ENCODE measurements around the gene INPP4B.
"Not testable (repeated sequence)": the region's sequence is repeated elsewhere in the genome, so short reads cannot be mapped to it uniquely, and the experiment has no call there.

Gene INPP4B

GRCh38 chr4:142402900-142403299, 443.2 kb downstream of the INPP4B start:
- no CpG with 5 or more reads among the region's 2 CpGs for WGBS, 2 donors (ENCODE audit: extremely low coverage in 2 of 2, insufficient read length in 2 of 2, insufficient replicate concordance in 1 of 2)
- no peak overlapping the region for H2BK12ac ChIP-seq (ENCODE audit: low read length)
- H3K36me3 ChIP-seq (replicated peaks in 1 of 2; ENCODE audit: control insufficient read depth in 2 of 2, insufficient read depth in 2 of 2, low read length in 2 of 2), result no peaks in the 10 kb centered on the region
- no peak overlapping the region for H2BK15ac ChIP-seq (ENCODE audit: low read length)
- no peak overlapping the region for H2BK5ac ChIP-seq (ENCODE audit: low read length)
- no peaks in the 10 kb centered on the region for H3K9me3 ChIP-seq (replicated peaks in 1 of 2; ENCODE audit: control insufficient read depth in 2 of 2, insufficient read depth in 1 of 2, low read depth in 1 of 2, low read length in 2 of 2)
- no peak overlapping the region for H3K4me3 ChIP-seq (ENCODE audit: low read length in 2 of 2)
- H2BK120ac ChIP-seq (ENCODE audit: low read depth, low read length), result no peak overlapping the region
- no peak overlapping the region for H3K23ac ChIP-seq (ENCODE audit: low read depth, low read length, poor library complexity)
- H2AFZ ChIP-seq (ENCODE audit: low read length), result peak overlapping the region; percentile 25
- H3K18ac ChIP-seq (ENCODE audit: low read length), result no peak overlapping the region
- no peak for DNase-seq (ENCODE audit: low spot score)
- no peak overlapping the region for H2AK5ac ChIP-seq (ENCODE audit: low read depth, low read length)
- H3K4me1 ChIP-seq (ENCODE audit: control insufficient read depth in 2 of 2, insufficient read depth in 1 of 2, low read depth in 1 of 2, low read length in 2 of 2), result peaks cover 14 to 24% of the 10 kb centered on the region in 2 donors
- no peak overlapping the region for H3K27ac ChIP-seq (replicated peaks; ENCODE audit: low read length)
- no peaks in the 10 kb centered on the region for H3K79me1 ChIP-seq (ENCODE audit: low read depth, low read length)
- H3K27me3 ChIP-seq (ENCODE audit: control insufficient read depth in 3 of 3, insufficient read depth in 3 of 3, low read depth in 1 of 3, low read length in 3 of 3), result no peaks in the 10 kb centered on the region
- H3K14ac ChIP-seq (ENCODE audit: low read length), result no peak overlapping the region
- H4K8ac ChIP-seq (ENCODE audit: low read depth, low read length), result no peak overlapping the region
- H3K4ac ChIP-seq (ENCODE audit: low read length), result no peak overlapping the region
- no peak overlapping the region for H3K4me2 ChIP-seq (ENCODE audit: insufficient read depth, low read length, poor library complexity, severe bottlenecking)
- H4K91ac ChIP-seq (ENCODE audit: low read depth, low read length, poor library complexity), result no peak overlapping the region
- no peak overlapping the region for H3K9ac ChIP-seq (ENCODE audit: low read depth, low read length, poor library complexity)

GRCh38 chr4:142402156-142402555, 443.9 kb downstream of the INPP4B start:
- no peak overlapping the region for H2AK5ac ChIP-seq (ENCODE audit: low read depth, low read length)
- no peaks in the 10 kb centered on the region for H3K36me3 ChIP-seq (replicated peaks in 1 of 2; ENCODE audit: control insufficient read depth in 2 of 2, insufficient read depth in 2 of 2, low read length in 2 of 2)
- H2BK12ac ChIP-seq (ENCODE audit: low read length), result no peak overlapping the region
- peak overlapping the region; percentile 27 for H2AFZ ChIP-seq (ENCODE audit: low read length)
- H3K4ac ChIP-seq (ENCODE audit: low read length), result no peak overlapping the region
- H3K4me3 ChIP-seq (ENCODE audit: low read length in 2 of 2), result no peak overlapping the region
- H2BK5ac ChIP-seq (ENCODE audit: low read length), result no peak overlapping the region
- no peak overlapping the region for H3K4me2 ChIP-seq (ENCODE audit: insufficient read depth, low read length, poor library complexity, severe bottlenecking)
- no CpG with 5 or more reads among the region's 2 CpGs for WGBS, 2 donors (ENCODE audit: extremely low coverage in 2 of 2, insufficient read length in 2 of 2, insufficient replicate concordance in 1 of 2)
- no peak overlapping the region for H3K27ac ChIP-seq (replicated peaks; ENCODE audit: low read length)
- peaks cover 14 to 24% of the 10 kb centered on the region in 2 donors for H3K4me1 ChIP-seq (ENCODE audit: control insufficient read depth in 2 of 2, insufficient read depth in 1 of 2, low read depth in 1 of 2, low read length in 2 of 2)
- no peak overlapping the region for H3K23ac ChIP-seq (ENCODE audit: low read depth, low read length, poor library complexity)
- no peak overlapping the region for H4K8ac ChIP-seq (ENCODE audit: low read depth, low read length)
- no peak for DNase-seq (ENCODE audit: low spot score)
- H2BK15ac ChIP-seq (ENCODE audit: low read length), result no peak overlapping the region
- no peaks in the 10 kb centered on the region for H3K27me3 ChIP-seq (ENCODE audit: control insufficient read depth in 3 of 3, insufficient read depth in 3 of 3, low read depth in 1 of 3, low read length in 3 of 3)
- H3K9me3 ChIP-seq (replicated peaks in 1 of 2; ENCODE audit: control insufficient read depth in 2 of 2, insufficient read depth in 1 of 2, low read depth in 1 of 2, low read length in 2 of 2), result no peaks in the 10 kb centered on the region
- H3K18ac ChIP-seq (ENCODE audit: low read length), result no peak overlapping the region
- no peak overlapping the region for H4K91ac ChIP-seq (ENCODE audit: low read depth, low read length, poor library complexity)
- H3K79me1 ChIP-seq (ENCODE audit: low read depth, low read length), result no peaks in the 10 kb centered on the region
- H3K9ac ChIP-seq (ENCODE audit: low read depth, low read length, poor library complexity), result no peak overlapping the region
- H2BK120ac ChIP-seq (ENCODE audit: low read depth, low read length), result no peak overlapping the region
- H3K14ac ChIP-seq (ENCODE audit: low read length), result no peak overlapping the region

GRCh38 chr4:142397364-142397991, 448.6 kb downstream of the INPP4B start:
- H2BK5ac ChIP-seq (ENCODE audit: low read length); H3K36me3 ChIP-seq (replicated peaks in 1 of 2; ENCODE audit: control insufficient read depth in 2 of 2, insufficient read depth in 2 of 2, low read length in 2 of 2); H2AK5ac ChIP-seq (ENCODE audit: low read depth, low read length); H4K8ac ChIP-seq (ENCODE audit: low read depth, low read length); H3K4me1 ChIP-seq (ENCODE audit: control insufficient read depth in 2 of 2, insufficient read depth in 1 of 2, low read depth in 1 of 2, low read length in 2 of 2); H3K9me3 ChIP-seq (replicated peaks in 1 of 2; ENCODE audit: control insufficient read depth in 2 of 2, insufficient read depth in 1 of 2, low read depth in 1 of 2, low read length in 2 of 2); DNase-seq (ENCODE audit: low spot score); H3K14ac ChIP-seq (ENCODE audit: low read length); H3K27me3 ChIP-seq (ENCODE audit: control insufficient read depth in 3 of 3, insufficient read depth in 3 of 3, low read depth in 1 of 3, low read length in 3 of 3); H3K23ac ChIP-seq (ENCODE audit: low read depth, low read length, poor library complexity); H3K9ac ChIP-seq (ENCODE audit: low read depth, low read length, poor library complexity); H3K27ac ChIP-seq (replicated peaks; ENCODE audit: low read length); H3K18ac ChIP-seq (ENCODE audit: low read length); H3K4ac ChIP-seq (ENCODE audit: low read length); H3K4me2 ChIP-seq (ENCODE audit: insufficient read depth, low read length, poor library complexity, severe bottlenecking); H2BK120ac ChIP-seq (ENCODE audit: low read depth, low read length); H3K79me1 ChIP-seq (ENCODE audit: low read depth, low read length); H2BK12ac ChIP-seq (ENCODE audit: low read length); H3K4me3 ChIP-seq (ENCODE audit: low read length in 2 of 2); H2AFZ ChIP-seq (ENCODE audit: low read length); H2BK15ac ChIP-seq (ENCODE audit: low read length); H4K91ac ChIP-seq (ENCODE audit: low read depth, low read length, poor library complexity): not testable (repeated sequence)
- no CpG with 5 or more reads among the region's 16 CpGs for WGBS, 2 donors (ENCODE audit: extremely low coverage in 2 of 2, insufficient read length in 2 of 2, insufficient replicate concordance in 1 of 2)

- Histone ChIP-seq H2BK12ac (ENCODE audit: low read length) (no peak overlapping the region), H3K9ac (ENCODE audit: low read depth, low read length, poor library complexity) (no peak overlapping the region), H2BK120ac (ENCODE audit: low read depth, low read length) (no peak overlapping the region), H3K79me1 (ENCODE audit: low read depth, low read length) (no peaks in the 10 kb centered on the region), H3K14ac (ENCODE audit: low read length) (no peak overlapping the region), H4K91ac (ENCODE audit: low read depth, low read length, poor library complexity) (no peak overlapping the region), H2AK5ac (ENCODE audit: low read depth, low read length) (no peak overlapping the region), H4K8ac (ENCODE audit: low read depth, low read length) (no peak overlapping the region), H2BK15ac (ENCODE audit: low read length) (no peak overlapping the region), H3K9me3 (replicated peaks in 1 of 2; ENCODE audit: control insufficient read depth in 2 of 2, insufficient read depth in 1 of 2, low read depth in 1 of 2, low read length in 2 of 2) (peaks cover 0 to 4% of the 10 kb centered on the region in 2 donors), H3K4me2 (ENCODE audit: insufficient read depth, low read length, poor library complexity, severe bottlenecking) (no peak overlapping the region), H2AFZ (ENCODE audit: low read length) (no peak overlapping the region), H3K4ac (ENCODE audit: low read length) (no peak overlapping the region), H3K27me3 (ENCODE audit: control insufficient read depth in 3 of 3, insufficient read depth in 3 of 3, low read depth in 1 of 3, low read length in 3 of 3) (no peaks in the 10 kb centered on the region), H3K4me3 (ENCODE audit: low read length in 2 of 2) (no peak overlapping the region), H3K23ac (ENCODE audit: low read depth, low read length, poor library complexity) (no peak overlapping the region), H3K18ac (ENCODE audit: low read length) (no peak overlapping the region), H2BK5ac (ENCODE audit: low read length) (no peak overlapping the region), H3K36me3 (replicated peaks in 1 of 2; ENCODE audit: control insufficient read depth in 2 of 2, insufficient read depth in 2 of 2, low read length in 2 of 2) (no peaks in the 10 kb centered on the region), H3K27ac (replicated peaks; ENCODE audit: low read length) (no peak overlapping the region), H3K4me1 (ENCODE audit: control insufficient read depth in 2 of 2, insufficient read depth in 1 of 2, low read depth in 1 of 2, low read length in 2 of 2) (no peaks in the 10 kb centered on the region)
- DNase-seq (ENCODE audit: low spot score), result no peak
- WGBS, 2 donors (ENCODE audit: extremely low coverage in 2 of 2, insufficient read length in 2 of 2, insufficient replicate concordance in 1 of 2), result no CpG with 5 or more reads among the region's 1 CpG
Observed at GRCh38 chr4:142396279-142396678, 449.8 kb downstream of the INPP4B start.
